Measurements from ENCODE around the gene MOXD1. TPM values are rescaled to one million over a fixed set of nuclear protein-coding genes. Genes with fewer than 3 reads are reported as not detected.
"Not testable (repeated sequence)": the region's sequence is repeated elsewhere in the genome, so short reads cannot be mapped to it uniquely, and the experiment has no call there.

The MOXD1 gene
- total RNA-seq, 2 experiments from 2014 or later = not detected

DNA sequence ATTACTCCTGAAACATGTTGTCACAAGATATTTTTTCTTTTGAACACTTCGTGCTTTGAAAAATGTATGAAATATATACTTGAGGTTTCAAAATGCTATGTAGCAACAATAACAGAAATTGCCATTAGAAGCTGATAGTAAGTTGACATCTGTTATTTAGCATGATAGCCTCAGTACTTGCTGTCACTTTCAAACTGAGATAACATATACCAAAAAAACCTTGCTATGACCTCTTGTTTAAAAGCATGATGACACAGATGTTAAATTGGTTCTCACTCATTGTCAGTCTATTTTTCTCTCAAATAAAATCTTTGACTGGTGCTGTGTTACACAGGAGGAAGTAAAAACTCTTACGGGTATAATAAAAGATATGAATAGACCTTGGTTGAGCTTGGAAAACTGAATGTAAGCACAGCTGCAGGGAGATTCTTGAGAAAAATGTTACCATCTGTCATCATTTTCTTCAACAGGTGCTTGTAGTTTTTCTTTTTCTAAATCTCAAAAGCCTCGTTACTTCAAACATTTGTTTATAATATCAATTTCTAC, 18.6 kb downstream of the MOXD1 start:
- no peaks in the 10 kb centered on the region for H3K9me3 Mint-ChIP-seq
- no peak for DNase-seq
- no peak overlapping the region for H3K27ac Mint-ChIP-seq
- H3K4me3 Mint-ChIP-seq = no peak overlapping the region
- no peaks in the 10 kb centered on the region for H3K4me1 Mint-ChIP-seq
- H3K36me3 Mint-ChIP-seq = no peaks in the 10 kb centered on the region
- H3K27me3 Mint-ChIP-seq = peaks cover 41% of the 10 kb centered on the region

DNA sequence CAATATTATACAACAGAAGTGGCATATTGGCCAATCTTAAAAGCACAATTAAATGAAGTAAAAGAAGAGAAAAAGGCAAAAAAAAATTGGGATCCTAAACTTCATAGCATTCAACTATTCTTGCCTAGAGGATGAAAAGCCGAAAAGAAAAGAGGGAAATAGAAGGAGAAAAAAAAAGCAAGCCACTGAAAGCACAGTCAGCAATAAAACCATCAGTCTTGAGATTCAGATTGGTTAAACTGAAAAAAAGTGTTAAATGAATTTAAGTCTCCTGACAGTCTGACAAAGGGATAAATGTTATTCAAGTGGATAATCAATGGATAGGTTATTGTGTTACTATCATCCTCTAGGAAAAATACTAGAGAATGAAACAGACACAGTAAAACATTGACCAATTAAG, 19.9 kb downstream of the MOXD1 start:
- Mint-ChIP-seq H3K9me3 (no peaks in the 10 kb centered on the region), H3K4me3 (no peak overlapping the region), H3K27ac (no peak overlapping the region), H3K27me3 (peaks cover 41% of the 10 kb centered on the region), H3K4me1 (no peaks in the 10 kb centered on the region), H3K36me3 (no peaks in the 10 kb centered on the region)
- no peak for DNase-seq

DNA sequence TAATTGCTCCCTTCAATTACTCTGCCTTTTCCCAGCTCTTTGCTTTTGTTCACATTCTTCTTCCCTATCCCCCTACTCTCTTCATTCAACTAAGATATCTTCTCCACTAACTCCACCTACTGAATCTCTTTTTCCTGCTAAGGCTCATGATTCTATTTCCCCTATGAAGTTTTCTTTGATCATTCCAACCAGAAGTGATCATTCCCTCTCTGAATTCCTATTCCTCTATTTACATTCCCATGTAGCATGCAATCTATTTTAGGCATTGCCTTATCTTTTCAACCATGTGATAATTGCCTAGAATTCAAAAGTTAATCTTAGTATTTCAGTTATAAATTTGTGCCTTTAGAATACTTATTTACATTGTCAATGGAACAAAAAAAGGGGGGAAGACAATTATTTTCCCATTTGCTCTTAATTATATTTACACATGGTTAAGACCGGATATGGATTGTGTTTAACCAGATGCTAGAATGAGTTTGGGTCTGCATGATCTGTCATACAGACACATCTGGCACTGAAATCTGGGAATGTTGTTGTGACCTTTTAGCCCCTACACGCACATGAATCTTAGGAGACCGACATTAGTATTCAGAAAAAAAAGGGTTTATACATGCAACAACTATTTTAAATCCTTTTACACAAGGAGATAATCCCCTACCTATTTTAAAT, 20.8 kb downstream of the MOXD1 start:
- no peak overlapping the region for H3K27ac Mint-ChIP-seq

DNA sequence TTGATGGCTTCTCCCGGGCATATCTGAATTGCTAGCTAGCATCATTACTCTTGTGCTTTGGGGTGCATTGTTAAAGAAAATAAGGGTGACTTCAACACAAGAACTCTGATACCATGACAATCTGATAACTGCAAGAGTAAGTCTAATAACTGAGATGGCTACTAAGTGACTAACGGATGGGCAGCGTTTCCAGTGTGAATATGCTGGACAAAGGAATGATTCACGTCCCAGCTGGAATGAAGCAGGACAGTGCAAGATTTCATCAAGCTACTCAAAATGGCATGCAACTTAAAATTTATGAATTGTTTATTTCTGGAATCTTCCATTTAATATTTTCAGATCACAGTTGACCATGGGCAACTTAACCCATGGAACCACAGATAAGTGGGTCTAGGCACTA, 31.7 kb downstream of the MOXD1 start:
- no peak overlapping the region for H3K27ac Mint-ChIP-seq
- DNase-seq = no peak
- peaks cover 18% of the 10 kb centered on the region for H3K4me1 Mint-ChIP-seq
- peaks cover 38% of the 10 kb centered on the region for H3K27me3 Mint-ChIP-seq
- no peaks in the 10 kb centered on the region for H3K9me3 Mint-ChIP-seq
- no peak overlapping the region for H3K4me3 Mint-ChIP-seq
- H3K36me3 Mint-ChIP-seq = no peaks in the 10 kb centered on the region

More for the DNA sequence above, 20.8 kb downstream of the MOXD1 start:
- no peaks in the 10 kb centered on the region for H3K36me3 Mint-ChIP-seq
- DNase-seq = no peak
- H3K27me3 Mint-ChIP-seq = peaks cover 41% of the 10 kb centered on the region
- no peaks in the 10 kb centered on the region for H3K9me3 Mint-ChIP-seq
- H3K4me1 Mint-ChIP-seq = no peaks in the 10 kb centered on the region
- H3K4me3 Mint-ChIP-seq = no peak overlapping the region

DNA sequence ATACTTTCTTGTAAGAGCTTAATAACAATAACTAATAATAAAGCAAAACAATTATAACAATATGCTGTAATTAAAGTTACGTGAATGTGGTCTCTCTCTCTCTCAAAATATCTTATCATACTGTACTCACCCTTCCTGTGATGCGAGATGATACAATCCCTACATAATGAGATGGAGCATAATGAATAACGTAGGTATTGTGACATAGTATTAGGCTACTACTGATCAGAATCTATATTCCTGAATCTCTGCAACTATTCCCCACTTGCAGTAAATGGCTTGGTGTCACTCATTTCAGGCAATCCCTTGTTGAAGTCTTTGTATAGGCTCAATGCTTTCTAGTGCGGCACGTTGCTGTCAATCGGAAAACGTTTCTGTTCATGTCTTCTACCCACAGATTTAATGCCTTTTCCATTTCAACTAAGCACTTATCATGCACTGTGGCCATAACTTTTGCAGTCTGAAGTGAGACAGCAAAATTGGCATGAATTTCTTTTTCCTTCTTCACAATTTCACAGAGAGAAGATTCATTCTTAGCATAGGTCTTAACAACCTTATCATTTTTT, 32.3 kb downstream of the MOXD1 start:
- no peak overlapping the region for H3K27ac Mint-ChIP-seq
- H3K9me3 Mint-ChIP-seq = no peaks in the 10 kb centered on the region
- peaks cover 21% of the 10 kb centered on the region for H3K4me1 Mint-ChIP-seq
- H3K36me3 Mint-ChIP-seq = no peaks in the 10 kb centered on the region
- H3K4me3 Mint-ChIP-seq = no peak overlapping the region
- peaks cover 36% of the 10 kb centered on the region for H3K27me3 Mint-ChIP-seq
- DNase-seq = no peak

DNA sequence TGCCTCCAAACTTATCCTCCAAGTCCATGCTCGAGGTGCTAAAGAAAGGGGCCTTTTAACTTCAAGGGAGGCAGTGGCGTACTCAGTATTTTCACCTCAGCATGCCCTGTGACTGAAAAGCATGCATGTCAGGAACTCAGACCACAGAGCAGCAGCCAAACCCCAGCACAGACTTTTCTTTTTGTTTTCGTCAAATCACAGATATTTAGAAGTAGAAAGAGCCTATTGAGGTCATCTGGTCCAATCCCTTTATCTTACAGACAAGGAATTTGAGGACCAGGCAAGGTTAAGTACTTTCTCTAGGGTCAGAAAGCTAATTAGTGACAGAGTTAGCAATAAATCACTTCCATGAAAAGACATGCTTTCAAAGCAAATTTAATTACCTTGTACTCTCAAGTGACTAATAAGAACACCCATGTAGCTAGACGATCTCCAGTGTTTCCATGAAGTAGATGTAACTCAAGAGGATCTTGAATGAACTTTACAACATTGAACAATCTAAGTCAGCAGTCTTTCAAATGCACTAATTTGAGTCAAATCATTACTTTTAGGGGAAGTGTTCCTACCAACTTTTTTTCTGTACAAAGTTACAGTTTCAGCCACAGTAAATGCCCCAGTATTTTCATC, 35.9 kb downstream of the MOXD1 start:
- no peaks in the 10 kb centered on the region for H3K9me3 Mint-ChIP-seq
- H3K27me3 Mint-ChIP-seq = peaks cover 40% of the 10 kb centered on the region
- H3K4me3 Mint-ChIP-seq = no peak overlapping the region
- no peaks in the 10 kb centered on the region for H3K36me3 Mint-ChIP-seq
- peak overlapping the region; percentile 82 for H3K27ac Mint-ChIP-seq
- peaks cover 34% of the 10 kb centered on the region for H3K4me1 Mint-ChIP-seq
- DNase-seq = peak; percentile 27

DNA sequence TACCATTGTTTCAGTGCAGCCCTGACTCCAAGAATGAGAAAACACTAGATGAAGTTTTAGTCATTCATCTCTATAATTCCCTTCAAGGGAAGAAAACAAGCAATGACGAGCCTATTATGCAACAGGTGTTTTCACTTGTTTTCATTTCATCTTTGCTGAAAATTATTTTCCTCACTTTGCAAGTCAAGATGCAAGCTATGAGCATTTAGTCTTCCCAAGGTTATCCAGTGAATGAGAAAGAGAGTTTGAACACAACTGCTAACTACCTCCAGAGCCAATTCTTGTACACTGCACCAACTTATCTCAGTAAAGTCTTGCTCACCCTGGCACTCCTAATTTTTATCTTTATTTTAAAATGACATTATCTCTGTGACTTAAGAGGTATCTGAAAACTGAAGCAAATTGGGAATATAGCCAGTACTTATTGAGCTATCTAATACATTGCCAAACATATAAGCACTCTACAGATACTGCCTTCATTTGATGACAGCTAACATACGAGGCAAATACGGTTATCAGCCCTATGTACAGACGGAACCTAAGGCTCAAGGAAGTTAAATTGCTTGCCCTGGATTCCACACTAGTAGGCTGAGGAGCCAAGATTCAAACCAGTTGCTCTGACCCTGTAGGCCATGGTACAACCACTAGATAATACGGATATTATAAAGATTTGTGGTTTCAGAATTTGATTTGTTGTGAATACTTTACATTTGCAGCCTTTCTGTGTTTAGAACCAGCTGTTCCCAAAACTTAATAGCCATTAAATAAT, 36.8 kb downstream of the MOXD1 start:
- Mint-ChIP-seq H3K4me1 (peaks cover 34% of the 10 kb centered on the region), H3K4me3 (no peak overlapping the region), H3K9me3 (no peaks in the 10 kb centered on the region), H3K27me3 (peaks cover 34% of the 10 kb centered on the region), H3K27ac (peak overlapping the region; percentile 82), H3K36me3 (no peaks in the 10 kb centered on the region)
- no peak for DNase-seq

DNA sequence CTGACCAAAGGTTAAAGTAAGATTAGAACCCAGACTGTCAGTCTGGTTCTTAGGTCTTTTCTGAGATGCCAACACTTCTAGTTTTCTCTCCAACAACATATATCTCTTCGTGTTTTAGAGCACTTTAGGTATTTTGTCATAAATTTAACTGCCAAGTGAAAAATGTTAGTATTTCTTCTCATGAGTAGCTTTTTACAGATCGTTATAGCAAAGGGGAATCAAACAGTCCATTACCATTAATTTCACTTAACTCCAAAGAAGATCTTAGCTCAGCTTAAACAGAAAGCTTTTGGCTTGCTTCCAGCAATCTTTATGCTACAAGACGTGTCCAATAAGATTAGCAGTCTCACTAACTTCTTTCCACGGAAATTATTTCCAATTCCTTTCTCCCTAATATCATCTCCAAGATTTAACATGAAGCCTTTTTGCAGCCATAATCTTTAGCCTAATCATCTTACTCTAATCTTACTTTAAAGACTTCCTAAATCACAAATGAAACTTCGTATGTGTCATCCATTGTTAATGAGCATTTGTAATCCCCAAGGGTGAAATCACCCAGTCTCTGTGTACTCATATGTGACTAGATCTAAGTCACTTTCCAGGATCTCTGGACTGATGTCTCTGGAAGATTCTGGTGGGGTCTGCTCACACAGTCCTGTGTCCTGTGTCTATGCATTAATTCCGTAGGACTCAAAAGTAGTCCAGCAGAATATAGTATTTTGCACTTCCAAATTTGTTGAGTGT, 38.7 kb downstream of the MOXD1 start:
- Mint-ChIP-seq H3K36me3 (no peaks in the 10 kb centered on the region), H3K27me3 (peaks cover 20% of the 10 kb centered on the region), H3K9me3 (no peaks in the 10 kb centered on the region), H3K27ac (no peak overlapping the region), H3K4me3 (no peak overlapping the region), H3K4me1 (peaks cover 34% of the 10 kb centered on the region)
- DNase-seq = no peak

DNA sequence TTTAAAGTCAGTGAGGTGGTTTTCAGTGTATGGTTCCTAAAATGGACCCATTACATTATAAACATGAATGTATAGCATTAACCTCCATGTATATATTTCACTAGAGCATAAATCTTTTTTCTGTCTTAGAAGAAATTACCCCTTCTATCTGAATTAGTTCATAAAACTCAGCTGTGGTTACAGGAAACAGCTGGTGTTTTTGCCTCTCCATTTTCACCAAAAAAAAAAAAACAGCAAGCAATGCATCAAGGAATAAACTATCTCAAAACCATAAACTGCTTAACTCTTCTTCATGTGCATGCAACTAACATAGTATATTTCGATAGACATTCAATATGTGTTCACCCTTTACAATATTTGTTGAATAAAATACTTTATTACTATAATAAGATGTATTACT, 40.2 kb downstream of the MOXD1 start:
- no peak overlapping the region for H3K27ac Mint-ChIP-seq
- H3K9me3 Mint-ChIP-seq = no peaks in the 10 kb centered on the region
- H3K36me3 Mint-ChIP-seq = no peaks in the 10 kb centered on the region
- DNase-seq = no peak
- H3K27me3 Mint-ChIP-seq = peaks cover 16% of the 10 kb centered on the region
- no peak overlapping the region for H3K4me3 Mint-ChIP-seq
- H3K4me1 Mint-ChIP-seq = peaks cover 31% of the 10 kb centered on the region

DNA sequence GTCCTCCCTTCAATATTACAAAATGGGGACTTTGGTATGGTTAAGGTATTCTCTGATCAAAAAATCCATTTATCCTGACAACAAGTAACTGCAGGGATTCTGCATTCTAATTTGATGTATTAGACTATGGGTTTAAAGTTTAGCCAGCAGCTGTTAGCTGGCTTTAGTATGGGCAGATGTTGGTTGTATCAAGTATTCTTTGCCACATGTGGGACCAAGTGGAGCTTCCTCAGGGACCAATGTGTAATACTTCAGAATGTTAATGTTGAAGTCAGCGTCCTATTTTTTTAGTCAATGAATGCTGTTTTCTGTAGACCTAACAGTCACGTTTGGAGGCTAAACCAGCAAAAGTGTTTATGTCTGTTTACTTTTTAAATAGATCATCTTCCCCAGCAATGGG, 41.4 kb downstream of the MOXD1 start:
- H3K9me3 Mint-ChIP-seq = peaks cover 5% of the 10 kb centered on the region
- H3K4me3 Mint-ChIP-seq = no peak overlapping the region
- no peak for DNase-seq
- H3K27ac Mint-ChIP-seq = no peak overlapping the region
- peaks cover 31% of the 10 kb centered on the region for H3K4me1 Mint-ChIP-seq
- peaks cover 4% of the 10 kb centered on the region for H3K36me3 Mint-ChIP-seq
- H3K27me3 Mint-ChIP-seq = peaks cover 22% of the 10 kb centered on the region

DNA sequence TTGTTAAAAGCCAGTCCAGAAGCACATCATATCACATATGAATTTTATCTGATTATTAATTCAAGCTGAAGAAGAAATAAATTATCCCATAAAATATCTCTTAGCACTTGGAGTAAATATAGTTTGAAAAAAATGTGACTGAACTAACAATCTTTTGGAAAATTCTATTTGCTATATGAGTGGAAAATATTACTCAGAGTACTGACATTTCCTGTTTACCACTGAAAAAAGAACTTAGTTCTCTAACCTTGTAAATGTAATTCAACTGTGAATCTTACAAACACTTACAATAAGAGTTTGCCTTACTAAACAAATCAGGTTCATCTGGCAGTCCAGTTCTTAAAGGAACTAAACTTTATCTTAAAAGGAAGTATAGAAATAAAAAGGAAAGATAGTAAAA, 44.2 kb downstream of the MOXD1 start:
- no peak overlapping the region for H3K4me3 Mint-ChIP-seq
- peaks cover 15% of the 10 kb centered on the region for H3K27me3 Mint-ChIP-seq
- H3K9me3 Mint-ChIP-seq = peaks cover 5% of the 10 kb centered on the region
- no peak overlapping the region for H3K27ac Mint-ChIP-seq
- H3K4me1 Mint-ChIP-seq = peaks cover 27% of the 10 kb centered on the region
- peaks cover 8% of the 10 kb centered on the region for H3K36me3 Mint-ChIP-seq
- DNase-seq = no peak

DNA sequence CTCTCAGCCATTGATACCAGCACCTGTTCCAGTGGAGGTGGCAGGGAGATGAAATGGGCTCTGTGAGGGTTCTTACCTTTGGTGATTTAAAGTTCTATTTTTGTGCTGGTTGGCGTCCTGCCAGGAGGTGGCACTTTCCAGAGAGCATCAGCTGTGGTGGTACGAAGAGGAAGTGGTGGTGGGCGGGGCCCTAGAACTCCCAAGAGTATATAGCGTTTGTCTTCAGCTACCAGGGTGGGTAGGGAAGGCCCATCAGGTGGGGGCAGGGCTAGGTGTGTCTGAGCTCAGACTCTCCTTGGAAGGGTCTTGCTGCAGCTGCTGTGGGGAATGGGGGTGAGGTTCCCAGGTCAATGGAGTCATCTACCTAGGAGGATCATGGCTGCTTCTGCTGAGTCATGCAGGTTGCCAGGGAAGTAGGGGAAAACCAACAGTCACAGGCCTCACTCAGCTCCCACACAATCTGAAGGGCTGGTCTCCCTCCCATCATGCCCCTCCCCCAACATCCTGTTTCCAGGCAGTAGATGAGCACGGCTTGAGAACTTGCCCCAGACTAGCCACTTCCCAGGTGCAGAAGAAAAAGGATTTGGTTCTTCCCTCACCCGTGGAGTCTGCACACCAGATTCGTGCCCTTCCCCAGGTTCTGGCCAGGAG, 46.6 kb downstream of the MOXD1 start:
- Mint-ChIP-seq H3K36me3 (peaks cover 8% of the 10 kb centered on the region), H3K4me1 (peaks cover 32% of the 10 kb centered on the region), H3K27me3 (peaks cover 10% of the 10 kb centered on the region), H3K4me3 (no peak overlapping the region), H3K9me3 (peaks cover 5% of the 10 kb centered on the region), H3K27ac (peak overlapping the region; percentile 73)
- peak; percentile 43 for DNase-seq

DNA sequence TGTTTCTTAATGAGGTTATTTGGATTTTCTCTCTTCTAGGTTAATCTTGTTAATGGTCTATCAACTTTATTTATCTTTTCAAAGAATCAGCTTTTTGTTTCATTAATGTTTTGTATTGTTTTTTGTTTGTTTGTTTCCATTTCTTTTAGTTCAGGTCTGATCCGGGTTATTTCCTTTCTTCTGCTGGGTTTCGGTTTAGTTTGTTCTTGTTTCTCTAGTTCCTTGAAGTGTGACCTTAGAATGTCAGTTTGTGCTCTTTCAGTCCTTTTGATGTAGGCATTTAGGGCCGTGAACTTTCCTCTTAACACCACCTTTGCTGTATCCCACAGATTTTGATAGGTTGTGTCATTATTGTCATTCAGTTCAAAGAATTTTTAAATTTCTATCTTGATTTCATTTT, 49.3 kb downstream of the MOXD1 start:
- peaks cover 29% of the 10 kb centered on the region for H3K4me1 Mint-ChIP-seq
- H3K36me3 Mint-ChIP-seq, H3K4me3 Mint-ChIP-seq, DNase-seq, H3K27me3 Mint-ChIP-seq, H3K9me3 Mint-ChIP-seq: not testable (repeated sequence)
- peak overlapping the region; percentile 61 for H3K27ac Mint-ChIP-seq

DNA sequence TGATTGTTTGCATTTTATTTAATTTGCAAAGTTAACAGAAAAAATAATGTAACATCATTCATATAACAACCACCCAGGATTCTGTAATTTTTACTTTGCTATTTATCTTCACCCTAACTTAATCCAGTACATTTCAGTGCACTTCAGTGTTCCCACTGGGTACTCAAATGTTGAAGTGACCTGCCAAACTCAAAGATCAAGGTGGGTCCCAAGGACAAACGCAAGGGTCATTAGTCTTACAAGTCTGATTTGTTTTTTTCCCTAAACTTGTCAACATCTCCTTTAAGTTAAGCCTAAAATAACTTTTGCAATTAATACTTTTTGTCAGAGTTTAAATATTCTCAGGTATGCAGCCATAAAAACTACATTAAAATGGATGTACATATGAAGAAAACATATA, 53.0 kb downstream of the MOXD1 start:
- Mint-ChIP-seq H3K36me3 (no peaks in the 10 kb centered on the region), H3K4me3 (no peak overlapping the region), H3K4me1 (peaks cover 13% of the 10 kb centered on the region), H3K9me3 (no peaks in the 10 kb centered on the region), H3K27me3 (peaks cover 6% of the 10 kb centered on the region), H3K27ac (no peak overlapping the region)
- DNase-seq = no peak
